ENCODE measurements around the gene PCDH12. TPM values are rescaled to one million over a fixed set of nuclear protein-coding genes. Genes with fewer than 3 reads are reported as not detected.

PCDH12 gene
- total RNA-seq, 2 donors from 2014 or later, result not detected

GRCh38 chr5:141942185-141942857 lies 15.7 kb downstream of the PCDH12 start:
- WGBS, 2 experiments (ENCODE audit: insufficient coverage in 1 of 2, insufficient read length in 1 of 2), result 92 to 95% methylated on average over 6 to 9 of the region's 9 CpGs
- Histone ChIP-seq H3K36me3 (ENCODE audit: control insufficient read depth, insufficient read depth, low read length) (peaks cover 20% of the 10 kb centered on the region), H3K27me3 (ENCODE audit: control insufficient read depth, insufficient read depth, low read length, poor library complexity, severe bottlenecking) (no peaks in the 10 kb centered on the region), H3K4me3 (ENCODE audit: low read length) (no peak overlapping the region), H3K4me1 (ENCODE audit: control insufficient read depth, insufficient read depth, low read length) (no peaks in the 10 kb centered on the region), H3K9me3 (ENCODE audit: control insufficient read depth, low read length) (no peaks in the 10 kb centered on the region), H3K27ac (ENCODE audit: low read depth, low read length) (no peak overlapping the region), H3K9ac (ENCODE audit: extremely low read depth, low read length, poor library complexity, severe bottlenecking) (no peak overlapping the region)
- Mint-ChIP-seq H3K36me3 (ENCODE audit: low read depth) (peaks cover 16% of the 10 kb centered on the region), H3K4me3 (no peak overlapping the region), H3K27me3 (ENCODE audit: insufficient read depth) (peaks cover 3% of the 10 kb centered on the region), H3K27ac (no peak overlapping the region), H3K9me3 (no peaks in the 10 kb centered on the region), H3K4me1 (peaks cover 4% of the 10 kb centered on the region)
- DNase-seq, result no peak
- no peak for TF ChIP-seq CTCF (conservative IDR thresholded peaks at IDR 0.05)

- Histone ChIP-seq H3K9me3 (ENCODE audit: control insufficient read depth, low read length) (no peaks in the 10 kb centered on the region), H3K27ac (ENCODE audit: low read depth, low read length) (no peak overlapping the region), H3K4me3 (ENCODE audit: low read length) (no peak overlapping the region), H3K9ac (ENCODE audit: extremely low read depth, low read length, poor library complexity, severe bottlenecking) (no peak overlapping the region), H3K36me3 (ENCODE audit: control insufficient read depth, insufficient read depth, low read length) (peaks cover 24% of the 10 kb centered on the region), H3K4me1 (ENCODE audit: control insufficient read depth, insufficient read depth, low read length) (no peaks in the 10 kb centered on the region), H3K27me3 (ENCODE audit: control insufficient read depth, insufficient read depth, low read length, poor library complexity, severe bottlenecking) (no peaks in the 10 kb centered on the region)
- no peak for DNase-seq
- peaks cover 4% of the 10 kb centered on the region for H3K4me1 Mint-ChIP-seq
- 91 to 97% methylated on average over 3 to 6 of the region's 6 CpGs for WGBS, 2 experiments (ENCODE audit: insufficient coverage in 1 of 2, insufficient read length in 1 of 2)
- no peak overlapping the region for H3K4me3 Mint-ChIP-seq
- TF ChIP-seq CTCF (conservative IDR thresholded peaks at IDR 0.05), result no peak
- peaks cover 20% of the 10 kb centered on the region for H3K36me3 Mint-ChIP-seq (ENCODE audit: low read depth)
- H3K27me3 Mint-ChIP-seq (ENCODE audit: insufficient read depth), result peaks cover 3% of the 10 kb centered on the region
- no peaks in the 10 kb centered on the region for H3K9me3 Mint-ChIP-seq
- H3K27ac Mint-ChIP-seq, result no peak overlapping the region
Measured at GRCh38 chr5:141941779-141942178, 16.2 kb downstream of the PCDH12 start.

GRCh38 chr5:141941307-141941706 lies 16.7 kb downstream of the PCDH12 start:
- Histone ChIP-seq H3K27ac (ENCODE audit: low read depth, low read length) (no peak overlapping the region), H3K36me3 (ENCODE audit: control insufficient read depth, insufficient read depth, low read length) (peaks cover 26% of the 10 kb centered on the region), H3K9me3 (ENCODE audit: control insufficient read depth, low read length) (no peaks in the 10 kb centered on the region), H3K27me3 (ENCODE audit: control insufficient read depth, insufficient read depth, low read length, poor library complexity, severe bottlenecking) (no peaks in the 10 kb centered on the region), H3K4me1 (ENCODE audit: control insufficient read depth, insufficient read depth, low read length) (no peaks in the 10 kb centered on the region), H3K9ac (ENCODE audit: extremely low read depth, low read length, poor library complexity, severe bottlenecking) (no peak overlapping the region), H3K4me3 (ENCODE audit: low read length) (no peak overlapping the region)
- H3K36me3 Mint-ChIP-seq (ENCODE audit: low read depth), result peaks cover 20% of the 10 kb centered on the region
- H3K4me3 Mint-ChIP-seq, result no peak overlapping the region
- peaks cover 3% of the 10 kb centered on the region for H3K27me3 Mint-ChIP-seq (ENCODE audit: insufficient read depth)
- H3K9me3 Mint-ChIP-seq, result no peaks in the 10 kb centered on the region
- H3K27ac Mint-ChIP-seq, result no peak overlapping the region
- no peak for TF ChIP-seq CTCF (conservative IDR thresholded peaks at IDR 0.05)
- 93 to 100% methylated on average over 5 to 6 of the region's 6 CpGs for WGBS, 2 experiments (ENCODE audit: insufficient coverage in 1 of 2, insufficient read length in 1 of 2)
- DNase-seq, result no peak
- H3K4me1 Mint-ChIP-seq, result peaks cover 4% of the 10 kb centered on the region
